ENCODE data around the gene ZC3H10.

DNA sequence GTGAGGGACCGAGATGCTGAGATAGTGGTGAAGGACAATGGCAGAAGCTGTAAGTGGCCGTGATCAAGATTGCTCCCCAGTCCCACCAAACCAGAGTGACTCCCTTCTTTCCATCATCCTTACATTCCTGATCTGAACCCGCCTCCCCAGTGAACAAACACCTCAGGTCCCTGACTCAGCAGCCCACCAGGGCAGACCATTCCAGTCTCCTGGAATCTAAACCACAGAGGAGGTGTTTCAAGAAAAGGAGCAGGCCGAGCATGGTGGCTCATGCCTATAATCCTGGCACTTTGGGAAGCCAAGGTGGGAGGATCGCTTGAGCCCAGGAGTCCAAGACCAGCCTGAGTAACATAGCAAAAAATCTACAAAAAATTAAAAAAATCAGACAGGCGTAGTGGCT is 31.5 kb upstream of the ZC3H10 start:
- TF ChIP-seq GATA2 (IDR thresholded peaks at IDR 0.05; ENCODE audit: low read depth, low read length) (no peak), GATA3 (IDR thresholded peaks at IDR 0.05; ENCODE audit: low read depth, low read length) (no peak)
